ENCODE data around the gene GATB.

DNA sequence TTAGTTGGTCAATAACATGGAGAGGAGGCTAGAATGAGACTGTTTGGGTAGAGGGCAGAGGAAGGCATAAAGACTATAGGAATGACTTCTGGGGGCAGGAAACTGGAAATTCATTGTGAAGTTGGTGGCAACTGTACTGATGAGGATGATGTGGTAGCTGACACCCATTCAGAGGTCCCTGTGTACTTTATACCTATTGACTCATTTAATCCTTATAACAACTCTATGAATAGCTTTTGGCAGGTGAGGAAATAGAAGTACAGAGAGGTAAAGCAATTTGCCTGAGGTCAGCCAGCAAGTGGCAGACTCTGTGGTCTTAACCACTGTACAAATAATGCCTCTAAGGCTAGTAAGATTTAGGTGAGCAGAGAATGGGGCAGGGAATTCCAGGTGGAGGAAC is 100.1 kb downstream of the GATB start:
- TF ChIP-seq CTCF (IDR thresholded peaks at IDR 0.05; ENCODE audit: low read length) (no peak), EZH2 (IDR thresholded peaks at IDR 0.05; ENCODE audit: borderline replicate concordance, low read length) (no peak)
